Measurements from ENCODE around the gene FAM25A.

GRCh38 chr10:86971232-86971991 is 48.7 kb upstream of the FAM25A start:
- TF ChIP-seq CTCF (IDR thresholded peaks at IDR 0.05) (no peak), CHD2 (IDR thresholded peaks at IDR 0.05; ENCODE audit: low read length, partially characterized antibody) (no peak), TAF1 (IDR thresholded peaks at IDR 0.05; ENCODE audit: borderline replicate concordance, low read depth, low read length) (no peak), EZH2phosphoT487 (IDR thresholded peaks at IDR 0.05; ENCODE audit: borderline replicate concordance, low read depth) (no peak), POLR2AphosphoS5 (IDR thresholded peaks at IDR 0.05; ENCODE audit: low read depth, low read length) (no peak), MAX (IDR thresholded peaks at IDR 0.05; ENCODE audit: low read depth) (no peak), JUND (IDR thresholded peaks at IDR 0.05) (no peak), RAD21 (IDR thresholded peaks at IDR 0.05; ENCODE audit: low read length) (no peak), EP300 (IDR thresholded peaks at IDR 0.05; ENCODE audit: borderline replicate concordance in 1 of 2, low read depth in 1 of 2, low read length in 1 of 2) (no peak), NRF1 (IDR thresholded peaks at IDR 0.05; ENCODE audit: low read depth, low read length) (no peak), REST (IDR thresholded peaks at IDR 0.05; ENCODE audit: low read depth, low read length) (no peak), YY1 (IDR thresholded peaks at IDR 0.05; ENCODE audit: low read depth) (no peak), FOSL2 (IDR thresholded peaks at IDR 0.05; ENCODE audit: borderline replicate concordance, low read depth) (no peak), USF1 (IDR thresholded peaks at IDR 0.05; ENCODE audit: borderline replicate concordance, low read depth) (no peak)
